HEK293T (cell line): ENCODE measurements around the gene GPR152.

Source experiments
- CTCF ChIA-PET: fragments of 350-600 bp; formaldehyde crosslinking; extraction: SDS; loops from one replicate; lab custom pipeline; 2021; ENCODE audit warnings: antibody characterized with exemption, inconsistent platforms; lab: Yijun Ruan, JAX
- POLR2A ChIA-PET: fragments of 350-600 bp; formaldehyde crosslinking; extraction: SDS; loops from one replicate; lab custom pipeline; 2020; ENCODE audit warnings: antibody characterized with exemption, inconsistent platforms; lab: Yijun Ruan, JAX
- DNase-seq: peaks from one replicate; pipeline ENCODE4 v3.0.0; 2012; ENCODE audit warnings: mixed read lengths; ENCODE audit errors: extremely low spot score
- ARNT ChIP-seq: fragments of 450-650 bp; IDR thresholded peaks from 2 replicates; pipeline ENCODE4 v1.6.1; 2017; ENCODE audit warnings: mild to moderate bottlenecking
- BHLHE40 ChIP-seq: fragments of 450-650 bp; IDR thresholded peaks from 2 replicates; pipeline ENCODE4 v1.6.1; 2016; ENCODE audit warnings: mild to moderate bottlenecking, moderate library complexity, borderline replicate concordance
- CTBP1 ChIP-seq: fragments of 450-650 bp; IDR thresholded peaks from 2 replicates; pipeline ENCODE4 v1.6.1; 2016; ENCODE audit warnings: borderline replicate concordance
- ELF4 ChIP-seq: fragments of 450-650 bp; IDR thresholded peaks from 2 replicates; pipeline ENCODE4 v1.6.1; 2017; ENCODE audit warnings: antibody characterized with exemption
- FOXA1 ChIP-seq: fragments of 450-650 bp; IDR thresholded peaks from 2 replicates; pipeline ENCODE4 v1.6.1; 2016; ENCODE audit warnings: mild to moderate bottlenecking
- FOXK2 ChIP-seq: fragments of 450-650 bp; IDR thresholded peaks from 2 replicates; pipeline ENCODE4 v1.6.1; 2016; ENCODE audit warnings: mild to moderate bottlenecking
- FOXM1 ChIP-seq: fragments of 450-650 bp; IDR thresholded peaks from 2 replicates; pipeline ENCODE4 v1.6.1; 2017; ENCODE audit warnings: mild to moderate bottlenecking, borderline replicate concordance
- HDGF ChIP-seq: fragments of 450-650 bp; IDR thresholded peaks from 2 replicates; pipeline ENCODE4 v1.6.1; 2017; ENCODE audit warnings: antibody characterized with exemption, borderline replicate concordance
- L3MBTL2 ChIP-seq: fragments of 450-650 bp; conservative IDR thresholded peaks from 2 replicates; pipeline ENCODE4 v1.6.1; 2016; ENCODE audit warnings: mild to moderate bottlenecking
- LEF1 ChIP-seq: fragments of 450-650 bp; IDR thresholded peaks from 2 replicates; pipeline ENCODE4 v1.6.1; 2017; ENCODE audit warnings: mild to moderate bottlenecking, borderline replicate concordance
- NFRKB ChIP-seq: fragments of 450-650 bp; IDR thresholded peaks from 2 replicates; pipeline ENCODE4 v1.6.1; 2016; ENCODE audit warnings: mild to moderate bottlenecking, moderate library complexity
- SP1 ChIP-seq: fragments of 450-650 bp; IDR thresholded peaks from 2 replicates; pipeline ENCODE4 v1.6.1; 2017
- SUZ12 ChIP-seq: fragments of 450-650 bp; IDR thresholded peaks from 2 replicates; pipeline ENCODE4 v1.6.1; 2016; ENCODE audit warnings: mild to moderate bottlenecking
- TARDBP ChIP-seq: fragments of 450-650 bp; IDR thresholded peaks from 2 replicates; pipeline ENCODE4 v1.6.1; 2016
- ZNF384 ChIP-seq: fragments of 450-650 bp; IDR thresholded peaks from 2 replicates; pipeline ENCODE4 v1.6.1; 2016

Gene GPR152

DNA sequence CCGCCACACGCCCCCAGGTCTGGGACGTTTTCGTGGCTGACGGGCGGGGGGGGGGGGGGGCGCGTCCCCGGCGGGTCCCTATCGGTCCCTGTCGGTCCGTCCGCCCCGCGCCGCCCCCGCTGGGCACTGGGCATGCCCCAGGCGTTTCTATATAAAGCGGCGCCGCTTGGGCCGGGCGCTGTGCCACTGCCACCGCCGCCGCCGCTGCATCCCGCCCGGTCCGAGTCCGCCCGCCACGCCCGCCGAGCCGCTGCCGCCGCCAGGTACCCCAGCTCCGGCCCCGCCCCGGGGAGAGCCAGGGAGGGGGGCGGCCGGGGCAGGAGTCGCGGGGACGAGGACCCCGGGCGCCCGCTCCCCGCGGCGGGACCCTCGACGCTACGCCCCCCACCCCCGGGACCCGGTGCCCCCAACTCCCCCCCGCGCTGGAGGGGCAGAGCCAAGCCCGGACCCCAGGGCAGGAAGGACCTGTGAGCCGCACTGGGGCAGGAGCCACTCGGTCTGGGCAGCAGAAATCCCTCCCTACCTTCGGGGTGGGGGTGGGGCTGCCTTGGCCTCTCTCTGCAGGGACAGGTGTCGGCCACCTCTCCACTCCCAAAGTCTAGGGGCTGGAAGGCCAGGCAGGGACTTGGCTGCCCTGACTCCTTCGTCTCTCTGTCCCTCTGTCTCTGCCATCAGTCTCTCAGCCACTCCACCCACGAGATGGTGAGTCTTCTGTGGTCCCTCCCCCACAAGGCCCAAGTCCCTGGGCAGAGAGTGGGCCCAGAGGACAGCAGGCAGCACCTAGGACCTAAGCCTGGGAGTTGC lies 36.8 kb downstream of the GPR152 start, which contains the start of gene CARNS1:
Gene CARNS1 (plus strand): TSS at position 178 of the 804 bp plus-strand sequence. CDS start 522 bp downstream, at position 700.
- ChIA-PET POLR2A (no interaction called here), CTCF (no interaction called here)
- TF ChIP-seq CTBP1 (no peak), SP1 (no peak)
- DNase-seq, result no peak

DNA sequence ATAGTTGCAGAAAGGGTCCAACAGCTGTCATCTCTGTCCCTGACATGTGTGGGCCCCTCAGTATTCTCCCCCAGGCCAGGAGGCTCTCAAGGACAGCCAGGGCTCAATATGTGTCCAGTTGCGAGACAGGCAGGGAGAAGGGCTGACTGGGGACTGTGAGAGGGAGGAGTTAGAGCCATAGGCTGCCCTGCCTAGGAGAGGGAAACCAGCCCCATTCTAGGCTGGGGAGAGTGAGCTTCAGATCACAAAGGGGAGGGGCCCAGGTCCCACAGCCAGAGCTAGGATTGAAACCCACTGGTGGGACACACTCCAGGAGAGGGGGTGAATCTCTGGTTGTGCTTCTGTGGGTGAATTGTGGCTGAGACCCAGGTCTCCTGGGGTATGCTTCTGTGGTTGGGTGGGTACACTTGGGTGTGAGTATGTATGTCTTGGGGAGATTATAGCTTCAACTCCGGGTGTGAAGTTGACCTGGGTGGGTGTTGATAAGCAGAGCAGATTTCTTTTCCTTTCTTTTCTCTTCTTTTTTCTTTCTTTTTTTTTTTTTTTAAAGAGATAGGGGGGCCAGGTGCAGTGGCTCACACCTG lies 39.2 kb downstream of the GPR152 start:
- no peak for DNase-seq
- POLR2A ChIA-PET, result interaction anchor here (0.7 to 3.6 kb wide), 3 partner anchors 12 to 54 kb away, joined by 3 to 25 read pairs (median 3); partner anchors contain the start of gene PPP1CA
- CTCF ChIA-PET, result interaction anchor here (0.6 to 2.0 kb wide), 2 partner anchors 12 to 75 kb away, joined by 3 to 4 read pairs; partner anchors contain the start of gene PPP1CA

DNA sequence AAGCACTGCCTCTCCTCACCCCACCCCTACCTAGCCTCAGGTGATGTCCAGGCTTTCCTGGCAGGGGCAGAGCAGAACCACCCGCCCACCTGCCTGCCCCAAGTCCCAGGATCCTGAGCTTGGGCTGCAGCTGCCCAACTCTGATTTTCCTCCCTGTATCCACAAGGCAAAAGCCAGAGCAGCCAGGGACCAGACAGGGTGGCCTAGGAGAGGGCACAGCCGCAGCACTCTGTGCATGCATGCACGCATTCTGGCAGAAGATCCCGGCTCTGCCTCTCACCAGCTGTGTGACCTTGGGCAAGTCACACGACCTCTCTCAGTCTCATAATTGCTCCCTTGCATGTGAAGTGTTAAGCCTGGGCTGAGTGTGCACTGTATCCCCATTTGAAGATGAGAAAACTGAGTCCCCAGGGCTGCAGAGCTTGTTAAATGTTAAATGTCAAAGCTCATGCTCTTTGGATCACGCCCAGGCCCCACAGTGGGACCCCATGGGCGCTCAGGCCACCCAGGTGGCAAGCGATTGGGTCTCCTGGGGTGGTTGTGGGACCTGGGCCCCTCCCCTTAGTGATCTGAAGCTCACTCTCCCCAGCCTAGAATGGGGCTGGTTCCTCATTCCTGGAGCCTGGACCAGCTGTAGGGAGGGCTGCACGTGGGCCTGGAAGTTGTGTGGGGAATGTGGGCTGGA lies 39.9 kb downstream of the GPR152 start:
- CTCF ChIA-PET, result interaction anchor here (2.0 kb wide), 1 partner anchor 12 kb away, joined by 4 read pairs; the partner anchor contains the start of gene PPP1CA
- TF ChIP-seq ARNT, result no peak
- no peak for TF ChIP-seq FOXM1
- TF ChIP-seq ZNF384, result no peak
- no peak for TF ChIP-seq LEF1
- no peak for TF ChIP-seq SUZ12
- TF ChIP-seq CTBP1, result no peak
- TF ChIP-seq TARDBP, result no peak
- POLR2A ChIA-PET, result interaction anchor here (0.7 to 3.6 kb wide), 5 partner anchors 8 to 55 kb away, joined by 3 to 25 read pairs (median 6); partner anchors contain the start of genes PPP1CA and RAD9A
- DNase-seq, result no peak

More for the DNA sequence above, 39.2 kb downstream of the GPR152 start:
- TF ChIP-seq BHLHE40 (no peak), FOXM1 (no peak), ZNF384 (no peak), LEF1 (no peak), FOXA1 (no peak), ARNT (no peak), SP1 (no peak), L3MBTL2 (no peak), CTBP1 (no peak), NFRKB (no peak), HDGF (no peak), FOXK2 (no peak)

DNA sequence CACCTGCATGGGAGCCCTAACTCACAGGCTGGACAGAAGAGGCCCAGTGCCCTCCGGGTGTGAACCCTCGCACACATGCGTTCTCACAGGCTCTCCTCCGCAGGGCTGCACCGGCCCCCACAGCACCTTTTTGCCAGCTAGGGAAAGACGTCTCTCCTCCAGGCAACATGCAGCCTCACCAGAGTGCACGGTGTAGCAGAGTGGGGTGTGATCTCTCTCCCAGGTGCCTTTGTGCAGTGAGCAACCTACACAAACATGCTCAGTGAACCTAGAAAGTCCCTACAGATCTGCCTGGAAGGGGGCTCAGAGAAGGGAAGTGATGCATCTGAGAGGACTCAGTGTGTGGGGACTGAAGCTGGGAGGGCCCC lies 40.8 kb downstream of the GPR152 start:
- no peak for DNase-seq
- TF ChIP-seq LEF1 (no peak), NFRKB (no peak), FOXK2 (no peak), FOXM1 (no peak), CTBP1 (no peak), SP1 (no peak), ARNT (no peak), HDGF (no peak), SUZ12 (no peak)
- CTCF ChIA-PET, result no interaction called here
- POLR2A ChIA-PET, result interaction anchor here (0.8 to 3.6 kb wide), 4 partner anchors 8 to 20 kb away, joined by 6 to 25 read pairs (median 8); partner anchors contain the start of genes PPP1CA and RAD9A

DNA sequence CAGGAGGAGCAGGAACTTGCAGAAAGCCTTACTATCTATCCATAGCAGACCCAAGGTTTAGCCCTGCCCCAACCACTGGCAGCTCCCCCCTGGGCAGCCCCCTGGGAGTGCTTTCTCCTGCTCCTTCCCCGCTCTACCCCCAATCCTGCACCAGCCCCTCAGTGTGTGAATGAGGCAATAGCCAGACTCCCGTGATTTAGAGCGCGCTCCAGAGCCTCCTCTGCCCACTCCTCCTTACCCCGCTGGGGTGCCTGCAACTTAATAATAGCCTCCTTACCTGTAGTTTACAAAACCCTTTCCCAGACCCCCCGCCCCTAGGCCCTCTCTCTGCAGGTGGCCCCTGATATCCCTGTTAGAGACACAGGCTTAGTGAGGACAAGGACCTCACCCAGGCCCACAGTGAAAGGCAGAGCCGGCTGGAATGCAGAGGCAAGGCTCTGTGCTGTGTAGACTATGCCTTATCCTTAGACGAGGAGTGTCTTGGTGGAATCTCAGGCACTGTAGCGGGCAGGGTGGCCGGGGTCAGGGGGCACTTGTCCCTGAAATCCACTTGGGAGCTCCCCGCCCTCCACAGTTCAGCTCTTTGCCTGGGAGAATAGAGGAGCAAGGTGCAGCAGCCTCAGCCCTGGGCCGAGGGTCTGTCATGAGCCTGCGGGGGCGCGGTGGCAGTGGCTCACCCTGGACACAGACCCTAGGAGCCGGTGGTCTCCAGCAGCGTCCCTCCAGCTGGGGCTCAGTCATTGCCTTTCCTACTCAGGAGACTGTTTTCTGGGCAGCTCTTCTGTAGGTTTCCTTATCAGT lies 41.3 kb downstream of the GPR152 start:
- no peak for DNase-seq
- ChIA-PET CTCF (no interaction called here), POLR2A (interaction anchor here (0.8 to 3.6 kb wide), 3 partner anchors 9 to 19 kb away, joined by 6 to 25 read pairs (median 10); partner anchors contain the start of genes PPP1CA and RAD9A)
- TF ChIP-seq FOXA1, result no peak
- TF ChIP-seq FOXM1, result no peak
- TF ChIP-seq SP1, result no peak
- TF ChIP-seq TARDBP, result no peak
- TF ChIP-seq ZNF384, result no peak
- no peak for TF ChIP-seq ARNT
- no peak for TF ChIP-seq SUZ12

DNA sequence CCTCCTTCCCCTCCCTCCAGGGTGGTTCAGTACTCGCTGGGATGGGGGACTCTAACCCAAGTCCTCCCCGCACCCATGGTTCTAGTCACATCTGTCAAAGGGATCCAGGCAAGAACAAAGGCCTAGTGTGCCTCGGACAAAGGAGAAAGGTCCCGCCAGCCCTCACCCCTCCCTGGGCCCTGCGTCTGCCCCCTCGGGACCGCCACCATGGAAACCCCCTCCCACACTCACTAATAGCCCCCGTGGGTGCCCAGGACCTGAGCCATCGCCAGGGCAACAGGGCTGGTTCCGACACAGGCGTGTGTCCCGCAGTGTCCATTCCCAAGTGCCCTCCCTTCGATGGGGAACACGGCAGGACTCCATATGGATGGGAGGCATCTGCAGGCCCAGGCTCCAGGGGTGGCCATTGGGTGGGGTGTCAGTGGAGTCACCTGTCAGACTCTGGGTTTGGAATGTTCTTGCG lies 42.1 kb downstream of the GPR152 start:
- no peak for TF ChIP-seq SUZ12
- no peak for TF ChIP-seq CTBP1
- no peak for TF ChIP-seq SP1
- no peak for TF ChIP-seq ZNF384
- TF ChIP-seq FOXM1, result no peak
- TF ChIP-seq LEF1, result no peak
- no peak for TF ChIP-seq FOXK2
- no peak for TF ChIP-seq TARDBP
- no peak for TF ChIP-seq FOXA1
- TF ChIP-seq ARNT, result no peak
- no peak for TF ChIP-seq BHLHE40
- TF ChIP-seq ELF4, result no peak
- TF ChIP-seq L3MBTL2, result no peak
- TF ChIP-seq NFRKB, result no peak
- ChIA-PET POLR2A (interaction anchor here (3.6 kb wide), 1 partner anchor 9 kb away, joined by 25 read pairs; the partner anchor contains the start of gene PPP1CA), CTCF (no interaction called here)
- DNase-seq, result no peak
